Stromal cell of bone marrow (primary cell): ENCODE data around the gene WNT11.
"Not testable (repeated sequence)": the region's sequence is repeated elsewhere in the genome, so short reads cannot be mapped to it uniquely, and the experiment has no call there.

ENCODE experiments used
- DNase-seq: peaks from one replicate; pipeline ENCODE4 v3.0.0-alpha.2; 2012; ENCODE audit warnings: low read depth

The WNT11 gene

DNA sequence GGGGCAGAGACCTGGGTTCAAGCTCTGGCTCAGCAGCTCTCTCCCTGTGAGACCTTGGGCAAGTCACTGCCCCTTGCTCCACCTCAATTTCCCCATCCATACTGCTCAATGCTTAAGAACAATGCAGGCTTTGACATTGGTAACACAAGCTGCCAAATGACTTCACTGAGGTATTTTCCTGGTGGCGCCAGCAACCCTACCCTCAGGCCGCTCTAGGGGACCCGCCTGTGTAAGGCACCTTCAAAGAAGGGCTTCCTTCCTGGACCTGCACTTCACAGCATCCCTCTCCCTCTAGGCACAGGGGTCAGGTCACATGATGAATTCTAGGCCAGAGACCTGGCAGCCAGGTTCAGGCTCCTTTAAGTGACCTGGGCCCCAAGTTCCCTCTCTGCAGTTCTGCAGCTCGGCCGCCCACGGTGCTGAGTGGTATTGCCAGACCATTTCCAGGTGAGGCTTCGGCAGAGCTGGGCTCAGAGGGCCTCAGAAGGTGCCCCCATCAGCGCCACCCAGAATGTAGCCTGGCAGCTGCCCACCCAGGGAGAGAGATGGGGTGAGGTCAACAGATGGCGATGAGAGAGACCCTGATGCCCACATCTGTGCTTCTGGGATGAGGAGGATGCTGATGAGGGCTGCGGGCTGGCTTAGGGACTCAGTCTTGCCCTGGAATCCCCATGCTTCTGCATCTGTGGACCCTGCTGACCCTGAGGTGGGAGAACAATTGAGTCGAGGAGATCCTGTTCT is 4.5 kb downstream of the WNT11 start:
- no peak for DNase-seq

- no peak for DNase-seq
These were observed 5.2 kb downstream of the WNT11 start for GRCh38 chr11:76201056-76201455.

- no peak for DNase-seq
These were observed 6.0 kb downstream of the WNT11 start for GRCh38 chr11:76200006-76200940.

GRCh38 chr11:76198691-76199090 is 7.6 kb downstream of the WNT11 start:
- DNase-seq: not testable (repeated sequence)

DNA sequence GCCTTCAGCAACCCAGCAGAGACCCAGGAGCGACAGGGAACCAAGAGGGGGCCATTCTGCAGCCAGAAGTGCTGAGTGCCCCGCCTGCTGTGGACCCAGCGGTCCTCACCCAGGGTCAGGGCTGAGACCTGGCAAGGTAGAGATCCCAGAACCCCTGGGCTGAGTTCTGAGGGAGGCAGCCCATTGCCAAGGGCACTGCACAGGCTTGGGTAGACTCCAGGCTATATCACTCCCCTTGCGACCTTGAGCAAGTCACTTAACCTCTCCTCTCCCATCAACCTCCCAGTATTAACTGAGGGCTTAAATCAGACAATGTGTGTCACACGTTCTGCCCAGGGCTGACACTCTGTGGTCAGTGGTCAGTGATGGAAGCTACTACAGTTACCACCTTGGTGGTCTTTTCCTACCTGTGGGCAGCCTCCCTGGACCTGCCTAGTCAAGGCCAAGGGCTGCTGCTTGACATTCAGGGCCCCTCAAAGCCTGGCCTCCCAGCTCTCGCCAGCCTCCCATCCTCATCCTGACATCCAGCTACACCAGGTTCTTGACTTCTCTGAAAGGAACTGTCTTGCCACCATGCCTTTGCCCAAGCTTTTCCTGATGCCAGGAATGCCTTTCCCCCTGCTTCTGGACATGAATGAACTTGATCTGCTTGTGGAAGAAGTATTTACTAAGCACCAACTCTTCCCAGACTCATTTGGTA is 8.2 kb downstream of the WNT11 start:
- no peak for DNase-seq

DNA sequence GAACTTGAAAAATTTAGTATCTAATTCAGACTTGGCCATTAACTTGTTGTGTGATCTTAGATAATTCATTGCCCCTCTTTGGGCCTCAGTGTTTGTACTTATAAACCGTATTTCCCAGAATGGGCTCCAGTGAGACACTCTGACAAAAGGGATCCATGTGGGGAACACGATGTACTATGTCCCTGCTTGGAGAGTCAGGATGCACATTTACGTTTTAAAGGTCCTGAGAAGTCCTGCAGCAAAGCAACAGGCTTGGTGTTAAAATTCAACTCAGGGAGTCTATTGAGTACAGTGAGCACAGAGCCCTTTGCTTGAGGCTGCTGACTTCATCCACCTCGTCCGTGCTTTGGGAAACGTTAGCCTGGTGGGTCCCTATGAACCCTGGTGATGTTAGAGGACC is 9.0 kb downstream of the WNT11 start:
- no peak for DNase-seq

GRCh38 chr11:76196849-76197248 is 9.5 kb downstream of the WNT11 start:
- DNase-seq: no peak

DNA sequence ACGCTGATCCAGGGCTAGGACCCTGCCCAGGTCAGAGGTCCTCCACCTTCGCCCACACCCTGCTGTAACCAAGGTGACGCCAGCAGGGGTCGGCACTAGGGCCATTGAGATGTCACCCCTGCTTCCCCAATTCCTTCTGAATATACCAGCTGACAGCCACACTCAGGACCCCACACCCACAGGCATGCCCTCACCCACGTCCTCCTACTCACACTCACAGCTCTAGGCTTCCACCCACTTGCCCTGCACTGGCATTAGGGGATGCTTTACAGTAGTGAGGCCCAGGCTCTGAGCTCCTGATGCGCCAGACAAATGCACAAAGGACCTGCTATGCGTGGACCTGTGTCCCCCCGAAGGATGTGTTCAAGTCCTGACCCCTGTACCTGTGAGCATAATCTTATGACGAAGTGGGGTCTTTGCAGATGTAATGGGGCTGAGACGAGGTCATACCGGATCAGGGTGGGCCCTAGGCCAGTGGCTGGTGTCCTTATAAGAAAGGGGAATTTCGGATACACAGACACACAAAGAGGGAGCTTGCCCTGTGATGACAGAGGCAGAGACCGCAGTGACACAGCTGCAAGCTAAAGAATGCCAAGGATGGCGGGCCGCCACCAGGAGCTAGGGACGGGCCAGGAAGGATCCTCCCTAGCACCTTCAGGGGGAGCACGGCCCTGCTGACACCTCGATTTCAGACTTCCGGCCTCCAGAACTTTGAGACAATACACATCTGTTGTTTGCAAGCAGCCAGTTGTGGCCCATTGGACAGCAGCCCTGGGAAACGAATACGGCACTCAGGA is 11.2 kb downstream of the WNT11 start:
- DNase-seq: no peak

GRCh38 chr11:76193219-76193618 is 13.1 kb downstream of the WNT11 start:
- DNase-seq: no peak

GRCh38 chr11:76190376-76190775 is 15.9 kb downstream of the WNT11 start:
- DNase-seq: no peak

- DNase-seq: no peak
These were observed 16.6 kb downstream of the WNT11 start for GRCh38 chr11:76189682-76190081.

DNA sequence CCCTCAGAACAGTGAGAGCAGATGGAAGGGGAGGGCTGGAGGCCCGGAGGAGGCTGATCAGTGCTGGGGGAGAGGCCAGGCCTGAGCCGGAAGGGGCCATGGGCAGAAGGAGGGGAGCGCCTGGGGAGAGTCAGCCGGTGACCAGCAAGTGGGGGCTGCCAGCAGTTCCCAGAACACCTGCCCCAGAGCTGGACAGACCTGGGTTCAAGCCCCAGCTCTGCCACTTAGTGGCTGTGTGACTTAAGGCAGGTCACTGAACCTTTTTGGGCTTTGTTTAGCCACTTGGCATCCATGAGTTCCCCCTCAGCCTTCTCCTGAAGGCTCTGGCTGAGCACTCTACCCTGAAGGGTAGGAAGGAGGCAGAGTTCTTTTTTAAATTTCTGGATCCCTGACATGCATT is 17.4 kb downstream of the WNT11 start:
- DNase-seq: no peak

DNA sequence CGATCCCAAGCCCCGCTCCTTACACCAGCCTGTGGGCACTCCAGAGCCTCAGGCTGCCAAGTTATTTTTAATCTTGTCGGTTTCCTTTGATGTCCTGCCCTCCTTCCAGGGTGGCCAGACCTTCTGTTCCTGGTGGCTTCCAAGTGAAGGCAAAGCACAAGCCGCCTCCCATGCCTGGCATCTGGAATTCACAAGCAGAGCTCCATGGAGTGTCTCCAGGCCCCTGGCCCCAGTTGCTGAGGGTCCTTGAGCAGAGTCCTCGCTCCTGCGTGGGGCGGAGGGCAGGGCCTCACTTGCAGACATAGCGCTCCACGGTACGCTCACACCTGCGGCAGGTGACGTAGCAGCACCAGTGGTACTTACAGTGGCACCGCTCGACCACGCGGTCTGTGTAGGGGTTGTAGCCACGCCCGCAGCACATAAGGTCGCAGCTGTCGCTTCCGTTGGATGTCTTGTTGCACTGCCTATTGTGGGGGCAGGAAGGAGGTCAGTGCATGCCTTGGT is 19.5 kb downstream of the WNT11 start:
- no peak for DNase-seq

- no peak for DNase-seq
These were observed 20.3 kb downstream of the WNT11 start for GRCh38 chr11:76185931-76186401.

GRCh38 chr11:76185511-76185910 is 20.8 kb downstream of the WNT11 start:
- no peak for DNase-seq

DNA sequence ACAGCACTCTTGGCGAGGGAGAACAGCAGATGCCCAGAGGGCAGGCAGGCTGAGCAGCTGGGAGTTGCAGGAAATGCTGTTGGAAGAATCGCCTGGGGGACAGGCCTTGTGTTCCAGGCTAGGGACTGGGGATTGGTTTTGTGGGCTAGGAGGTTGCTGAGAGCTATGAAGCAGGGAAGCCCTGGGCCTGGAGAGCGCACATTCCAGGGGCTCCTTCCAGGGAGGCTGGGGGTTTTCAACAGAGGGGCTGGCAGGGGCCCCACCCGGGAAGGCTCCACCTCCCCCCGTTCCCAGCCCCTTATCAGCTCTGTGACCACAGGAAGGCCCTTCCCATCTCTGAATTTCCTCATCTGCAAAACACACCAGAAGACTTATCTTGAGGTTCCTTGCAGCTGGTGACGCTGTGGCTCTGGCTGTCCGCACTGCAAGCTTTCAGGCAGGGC is 21.7 kb downstream of the WNT11 start:
- DNase-seq: no peak

GRCh38 chr11:76181371-76181770 is 24.9 kb downstream of the WNT11 start:
- no peak for DNase-seq

GRCh38 chr11:76179147-76179546 is 27.2 kb downstream of the WNT11 start:
- DNase-seq: no peak

DNA sequence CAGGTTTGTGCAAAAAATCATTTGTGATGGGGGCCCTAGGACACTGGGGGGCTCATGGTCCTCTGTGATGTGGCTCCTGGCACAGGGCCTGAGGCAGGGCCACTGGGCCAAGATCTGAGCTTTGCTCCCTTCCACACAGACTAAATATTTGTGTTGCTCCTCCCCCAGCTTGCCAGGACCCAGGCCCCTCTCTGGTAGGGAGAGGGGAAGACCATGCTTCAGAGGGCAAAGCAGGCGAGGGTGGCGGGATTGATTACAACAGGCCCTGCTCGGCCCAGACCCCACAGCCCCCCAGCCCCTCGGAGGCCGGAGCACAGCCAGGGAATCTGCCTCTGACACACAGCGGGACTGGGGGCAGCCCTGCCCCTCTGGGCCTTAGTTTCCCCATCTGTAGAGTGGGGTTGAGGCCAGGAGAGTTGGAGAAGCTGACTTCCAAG is 29.0 kb downstream of the WNT11 start:
- no peak for DNase-seq

GRCh38 chr11:76176463-76176862 is 29.8 kb downstream of the WNT11 start:
- DNase-seq: no peak

GRCh38 chr11:76175783-76176182 is 30.5 kb downstream of the WNT11 start:
- no peak for DNase-seq
